HUES6 (cell line): ENCODE data around the gene DIPK1C.

Experiments used
- H3K27ac ChIP-seq: 2 replicates; pipeline ENCODE4 v1.7.0; 2013; ENCODE audit warnings: low read depth, mild to moderate bottlenecking, low read length, inconsistent platforms
- H3K27me3 ChIP-seq: 2 replicates; pipeline ENCODE4 v1.6.1; 2013; ENCODE audit warnings: low read length; ENCODE audit not compliant: control insufficient read depth, insufficient read depth
- H3K36me3 ChIP-seq: 2 replicates; pipeline ENCODE4 v1.6.1; 2013; ENCODE audit warnings: low read length; ENCODE audit not compliant: control insufficient read depth, insufficient read depth
- H3K4me1 ChIP-seq: 2 replicates; pipeline ENCODE4 v1.6.1; 2013; ENCODE audit warnings: low read length; ENCODE audit not compliant: control insufficient read depth, insufficient read depth
- H3K4me3 ChIP-seq: 2 replicates; pipeline ENCODE4 v1.5.1; 2013; ENCODE audit warnings: low read depth, low read length
- H3K9ac ChIP-seq: one replicate; pipeline ENCODE4 v1.6.1; 2013; ENCODE audit warnings: mild to moderate bottlenecking, low read length
- H3K9me3 ChIP-seq: 2 replicates; pipeline ENCODE4 v1.6.1; 2013; ENCODE audit warnings: low read depth, low read length; ENCODE audit not compliant: control insufficient read depth, insufficient read depth

The DIPK1C gene

DNA sequence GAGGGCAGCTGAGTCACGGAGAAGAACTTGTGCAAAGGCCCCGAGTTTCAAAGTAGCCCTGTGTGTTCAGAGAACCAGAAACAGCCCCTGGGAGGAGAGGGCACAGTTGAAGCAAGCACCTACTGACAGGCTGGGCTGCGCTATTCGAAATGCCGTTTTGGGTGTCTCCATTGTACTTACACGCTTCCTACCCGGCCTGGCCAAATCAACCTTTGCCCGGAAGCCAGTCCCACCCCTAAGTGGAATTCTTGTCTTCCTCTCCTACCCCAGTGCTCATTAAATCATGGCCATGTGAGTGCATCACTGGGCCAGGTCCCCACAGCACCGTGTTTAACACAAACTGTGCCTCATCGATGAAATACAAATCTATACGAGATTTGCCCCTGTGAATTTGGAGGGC, 6.0 kb downstream of the DIPK1C start:
- H3K4me1 ChIP-seq: no peaks in the 10 kb centered on the region; the same call in 1 of the 2 replicates
- H3K36me3 ChIP-seq: no peaks in the 10 kb centered on the region
- no peak overlapping the region for H3K9ac ChIP-seq
- H3K27me3 ChIP-seq: peaks cover 40% of the 10 kb centered on the region
- no peaks in the 10 kb centered on the region for H3K9me3 ChIP-seq
- H3K4me3 ChIP-seq: no peak overlapping the region
- H3K27ac ChIP-seq: no peak overlapping the region

DNA sequence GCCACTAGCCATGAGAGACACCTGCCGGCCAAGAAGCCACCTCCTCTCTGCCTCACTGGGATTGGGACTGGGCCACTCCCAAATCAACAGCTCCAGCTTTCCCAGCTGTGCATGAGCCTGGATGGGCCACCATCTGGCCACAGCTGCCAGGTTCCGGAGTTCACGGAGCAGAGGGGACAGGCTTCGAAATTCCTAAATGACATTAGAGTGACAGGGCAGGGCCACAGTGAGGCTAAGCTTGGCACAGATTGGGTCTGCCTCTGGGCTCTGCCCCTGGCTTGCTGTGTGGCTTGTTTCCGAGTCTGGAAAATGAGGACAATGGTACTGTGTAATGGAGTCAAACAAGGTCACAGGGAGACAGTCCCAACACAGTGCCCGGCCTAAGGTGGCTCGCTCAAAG, 6.5 kb downstream of the DIPK1C start:
- H3K27me3 ChIP-seq: peaks cover 35% of the 10 kb centered on the region

DNA sequence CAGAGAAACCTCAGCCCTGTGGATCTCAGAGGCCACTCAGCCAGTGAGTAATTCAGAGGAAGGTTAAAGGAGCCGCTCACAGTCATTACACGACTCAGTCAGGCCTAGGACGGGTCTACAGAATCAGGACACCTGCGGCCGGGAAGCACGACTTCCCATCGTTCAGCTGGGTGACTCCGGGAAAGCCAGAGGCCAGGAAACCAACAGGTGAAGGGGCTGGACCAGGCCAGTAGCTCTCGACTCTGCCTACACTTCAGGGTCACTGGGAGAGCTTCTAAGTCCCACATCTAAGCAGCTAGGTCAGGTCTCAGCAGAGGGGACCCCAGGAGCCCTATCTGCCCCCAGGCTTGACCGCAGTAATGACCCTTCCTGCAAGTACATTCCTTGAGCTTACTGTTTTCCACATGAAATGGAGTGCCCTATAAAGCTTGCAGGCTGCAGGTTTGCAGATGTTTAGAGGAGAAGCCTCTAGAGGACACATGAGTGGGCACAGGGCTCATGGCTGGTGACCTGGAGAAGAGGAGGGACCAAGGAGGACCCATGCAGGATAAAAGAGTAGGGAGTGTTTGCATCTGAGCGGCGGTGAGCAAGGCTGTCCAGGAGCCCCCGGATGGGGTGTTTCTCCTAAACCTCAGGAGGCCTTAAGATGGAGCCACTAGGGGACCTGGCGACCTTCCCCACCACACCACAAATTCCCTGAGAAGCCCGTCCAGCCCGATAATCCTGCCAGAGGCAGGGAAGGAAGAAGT, 9.5 kb downstream of the DIPK1C start:
- peaks cover 7% of the 10 kb centered on the region; the same call in 1 of the 2 replicates for H3K27me3 ChIP-seq
- no peak overlapping the region for H3K9ac ChIP-seq
- H3K36me3 ChIP-seq: no peaks in the 10 kb centered on the region
- no peak overlapping the region for H3K4me3 ChIP-seq
- H3K27ac ChIP-seq: no peak overlapping the region
- no peaks in the 10 kb centered on the region for H3K9me3 ChIP-seq
- H3K4me1 ChIP-seq: no peaks in the 10 kb centered on the region

More for the DNA sequence above, 6.5 kb downstream of the DIPK1C start:
- Histone ChIP-seq H3K9me3 (no peaks in the 10 kb centered on the region), H3K36me3 (no peaks in the 10 kb centered on the region), H3K4me3 (no peak overlapping the region), H3K27ac (no peak overlapping the region), H3K4me1 (no peaks in the 10 kb centered on the region), H3K9ac (no peak overlapping the region)

DNA sequence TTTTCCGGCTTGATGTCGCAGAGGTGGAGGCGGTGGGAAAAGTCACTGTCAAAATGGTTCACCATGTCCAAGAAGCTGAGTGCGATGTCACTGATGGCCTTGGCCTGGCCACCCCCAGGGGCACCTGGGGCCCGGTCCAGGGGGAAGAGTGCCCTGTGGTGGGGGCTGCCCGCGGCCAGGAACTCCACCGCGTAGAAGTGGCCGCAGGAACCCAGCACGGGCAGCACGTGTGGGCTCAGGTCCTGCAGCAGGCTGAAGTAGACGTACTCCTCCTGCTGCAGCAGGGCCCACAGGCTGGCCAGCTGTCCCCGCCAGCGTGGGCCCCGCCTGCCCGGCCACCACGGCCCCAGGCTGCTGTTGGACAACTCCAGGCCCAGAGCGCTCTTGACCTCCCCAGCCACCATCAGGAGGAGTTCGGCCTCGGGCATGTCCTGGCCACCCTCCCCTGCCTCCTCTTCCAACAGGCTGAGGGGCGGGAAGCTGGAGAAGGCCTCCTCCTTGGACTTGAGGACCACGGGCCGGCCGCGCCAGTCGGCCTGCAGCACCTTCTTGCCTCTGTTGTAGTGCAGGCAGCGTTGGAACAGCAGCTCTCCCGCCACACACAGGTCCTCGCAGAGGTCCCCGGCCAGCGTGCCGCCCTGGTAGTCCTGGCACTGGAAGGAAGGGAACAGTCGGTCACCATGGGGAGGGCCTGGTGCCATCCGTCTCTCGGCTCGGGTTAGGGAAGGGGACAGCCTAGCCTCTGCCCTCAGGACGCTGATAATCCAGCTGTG, 10.3 kb downstream of the DIPK1C start:
- no peaks in the 10 kb centered on the region for H3K36me3 ChIP-seq
- no peaks in the 10 kb centered on the region for H3K4me1 ChIP-seq
- H3K27ac ChIP-seq: no peak overlapping the region
- no peak overlapping the region for H3K4me3 ChIP-seq
- H3K9ac ChIP-seq: no peak overlapping the region
- peaks cover 5% of the 10 kb centered on the region; the same call in 1 of the 2 replicates for H3K27me3 ChIP-seq
- no peaks in the 10 kb centered on the region for H3K9me3 ChIP-seq

DNA sequence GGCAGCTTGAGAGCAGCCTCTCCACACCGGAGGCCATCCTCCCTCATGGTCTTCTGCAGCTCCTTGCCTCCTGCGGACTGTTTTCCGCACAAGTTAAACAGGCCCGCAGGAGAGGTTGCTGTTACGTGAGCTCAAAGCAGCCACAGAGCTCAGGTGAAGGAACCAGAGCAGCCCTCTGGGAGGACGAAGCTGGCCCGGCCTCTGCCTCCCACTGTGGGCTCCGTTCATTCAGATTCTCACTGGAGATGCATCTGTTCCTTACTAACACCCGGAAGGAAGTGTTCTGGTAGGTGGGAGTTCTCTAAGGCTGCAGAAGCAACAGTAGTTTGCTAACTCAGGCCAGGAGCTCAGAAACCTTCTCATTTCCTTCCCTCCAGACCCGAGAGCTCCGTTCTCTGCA, 10.9 kb downstream of the DIPK1C start:
- Histone ChIP-seq H3K27ac (no peak overlapping the region), H3K9ac (no peak overlapping the region), H3K9me3 (no peaks in the 10 kb centered on the region), H3K4me1 (no peaks in the 10 kb centered on the region), H3K27me3 (0 out of 2 replicates have a peak, but pooled peaks cover 2% of the 10 kb centered on the region), H3K36me3 (no peaks in the 10 kb centered on the region), H3K4me3 (no peak overlapping the region)

DNA sequence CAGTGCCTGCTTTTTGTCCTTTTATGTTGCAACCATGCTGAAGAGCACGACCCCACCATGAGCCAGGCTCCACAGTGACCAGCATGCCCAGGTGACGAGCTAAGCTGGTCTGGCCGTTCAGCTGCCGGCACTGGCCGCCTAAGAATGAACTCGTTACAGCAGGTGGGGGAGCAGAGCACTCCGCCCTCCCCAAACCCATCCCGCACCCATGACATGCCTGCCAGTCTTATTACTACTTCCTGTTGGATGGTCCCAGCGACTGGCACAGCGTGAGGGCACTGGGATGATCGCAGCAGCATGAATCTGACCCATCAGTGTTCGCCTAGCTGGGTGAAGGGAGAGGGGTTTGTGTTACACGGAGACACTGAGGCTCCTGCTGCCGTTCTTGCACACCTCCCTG, 11.5 kb downstream of the DIPK1C start:
- H3K36me3 ChIP-seq: no peaks in the 10 kb centered on the region
- H3K9ac ChIP-seq: no peak overlapping the region
- no peak overlapping the region for H3K4me3 ChIP-seq
- H3K9me3 ChIP-seq: no peaks in the 10 kb centered on the region
- no peak overlapping the region for H3K27ac ChIP-seq
- H3K4me1 ChIP-seq: no peaks in the 10 kb centered on the region
- H3K27me3 ChIP-seq: 0 out of 2 replicates have a peak, but pooled peaks cover under 1% of the 10 kb centered on the region

DNA sequence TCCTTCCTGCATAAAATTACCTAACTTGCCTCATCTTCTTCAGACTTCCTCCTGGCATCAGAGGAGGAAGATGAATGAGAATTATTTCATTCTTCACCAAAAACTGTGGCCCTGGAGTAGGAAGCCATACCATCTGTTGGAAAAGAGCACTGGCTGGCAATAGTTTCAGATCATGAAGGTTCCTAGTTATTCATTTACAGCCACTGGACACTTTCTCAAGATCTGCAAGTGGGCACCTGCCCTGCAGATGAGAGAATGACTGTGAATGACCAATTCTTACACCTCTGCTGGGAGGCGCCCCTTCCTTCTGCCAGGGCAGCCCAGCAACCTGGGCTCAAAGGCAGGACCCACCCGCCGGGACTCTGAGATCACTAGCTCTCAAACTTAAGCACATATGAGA, 13.0 kb downstream of the DIPK1C start:
- Histone ChIP-seq H3K27ac (no peak overlapping the region), H3K36me3 (no peaks in the 10 kb centered on the region), H3K27me3 (no peaks in the 10 kb centered on the region), H3K4me3 (no peak overlapping the region), H3K4me1 (no peaks in the 10 kb centered on the region), H3K9ac (no peak overlapping the region), H3K9me3 (no peaks in the 10 kb centered on the region)

DNA sequence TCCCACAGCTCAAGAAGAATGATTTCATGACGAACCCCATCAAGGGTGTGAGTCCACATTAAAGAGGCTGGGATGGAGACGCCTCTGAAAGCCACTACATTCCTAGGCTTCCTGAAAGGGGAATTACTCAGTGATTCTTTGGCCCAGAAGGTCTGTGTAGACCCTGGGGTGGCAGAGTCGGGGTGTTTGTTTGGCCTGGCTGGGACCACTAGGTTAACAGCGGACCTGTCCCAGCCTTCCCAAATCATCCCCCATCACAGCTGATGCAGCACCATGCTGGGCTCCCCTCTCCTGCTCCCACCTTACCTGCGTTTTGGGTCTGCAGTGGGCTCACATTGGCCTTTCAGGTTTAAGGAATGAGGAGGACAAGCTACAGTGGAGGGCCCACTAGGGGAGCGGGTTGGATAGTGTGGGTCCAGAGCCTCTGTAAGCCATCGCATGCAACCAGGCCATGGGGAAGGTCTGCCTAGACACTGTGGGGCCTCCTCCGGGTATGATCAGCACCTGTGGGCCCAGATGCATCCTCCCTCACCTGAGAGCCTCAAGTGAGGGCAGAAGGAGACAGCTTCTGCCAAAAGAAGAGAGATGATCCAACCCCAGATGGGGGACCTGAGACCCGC, 16.2 kb downstream of the DIPK1C start:
- Histone ChIP-seq H3K36me3 (no peaks in the 10 kb centered on the region), H3K27ac (no peak overlapping the region), H3K9ac (no peak overlapping the region), H3K4me3 (no peak overlapping the region), H3K27me3 (no peaks in the 10 kb centered on the region), H3K4me1 (peaks cover 10% of the 10 kb centered on the region), H3K9me3 (no peaks in the 10 kb centered on the region)

DNA sequence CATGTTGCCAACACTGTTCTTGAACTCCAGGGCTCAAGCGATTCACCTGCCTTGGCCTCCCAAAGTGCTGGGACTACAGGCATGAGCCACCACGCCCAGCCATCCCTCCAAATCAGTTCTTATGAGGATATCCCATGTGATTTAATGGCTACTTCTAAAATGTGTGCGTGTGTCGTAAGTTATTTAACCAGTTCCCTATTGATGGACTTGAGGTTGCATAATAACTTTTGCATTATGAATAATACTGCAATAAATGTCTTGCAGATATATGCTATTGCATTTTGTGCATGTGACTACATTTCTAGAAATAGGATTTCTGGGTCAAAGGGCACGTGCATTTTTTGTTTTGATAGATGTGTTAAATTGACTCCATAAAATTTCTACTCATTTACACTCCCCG, 19.0 kb downstream of the DIPK1C start:
- H3K4me1 ChIP-seq: peaks cover 11% of the 10 kb centered on the region
- no peaks in the 10 kb centered on the region for H3K36me3 ChIP-seq
- H3K9ac ChIP-seq: no peak overlapping the region
- H3K9me3 ChIP-seq: no peaks in the 10 kb centered on the region
- H3K4me3 ChIP-seq: no peak overlapping the region
- H3K27me3 ChIP-seq: no peaks in the 10 kb centered on the region
- no peak overlapping the region for H3K27ac ChIP-seq

DNA sequence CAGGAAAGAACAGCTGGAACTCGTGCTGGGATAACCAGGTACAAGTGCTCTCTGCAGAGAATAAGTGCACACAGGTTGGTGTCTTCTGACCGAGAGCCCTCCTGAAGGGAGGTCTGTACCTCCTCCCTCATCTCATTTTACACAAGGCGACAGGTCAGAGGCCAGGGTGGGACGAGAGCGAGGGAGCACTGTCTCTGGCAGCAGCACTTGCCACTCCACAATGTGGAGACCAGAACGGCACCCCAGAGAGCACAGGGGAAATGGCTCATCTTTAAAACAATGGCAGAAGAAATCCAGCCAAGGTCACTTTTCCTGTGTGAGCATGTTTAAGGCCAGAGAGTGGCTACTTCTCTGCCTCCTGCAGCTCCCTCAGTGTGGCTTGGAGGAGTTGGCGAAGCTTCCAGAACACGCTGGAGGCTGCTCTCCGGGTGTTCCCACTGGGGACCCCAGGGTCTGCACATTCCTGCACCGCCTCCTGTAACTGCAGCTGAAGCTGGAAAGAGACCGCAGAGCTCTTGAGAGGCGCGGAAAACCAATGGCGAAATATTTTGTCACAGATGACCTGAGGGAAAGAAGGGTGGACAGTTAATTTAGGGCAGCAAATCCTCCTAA, 20.8 kb downstream of the DIPK1C start:
- Histone ChIP-seq H3K27ac (no peak overlapping the region), H3K27me3 (no peaks in the 10 kb centered on the region), H3K9ac (no peak overlapping the region), H3K9me3 (peaks cover 3% of the 10 kb centered on the region; the same call in 1 of the 2 replicates), H3K4me3 (no peak overlapping the region), H3K36me3 (no peaks in the 10 kb centered on the region), H3K4me1 (peaks cover 11% of the 10 kb centered on the region)
